A673 (cell line): ENCODE data around the gene CDH4. TPM values are rescaled to one million over a fixed set of nuclear protein-coding genes. Genes with fewer than 3 reads are reported as not detected.

ENCODE experiments used
- BruUV-seq: library from RNA; stranded (reverse); fragments of 400-500 nt; replicated peaks from 2 replicates; lab custom pipeline; 2021; lab: Mats Ljungman, UMichigan
- CTCF ChIA-PET: fragments of 300-600 bp; sonication (Branson Sonifier 250); formaldehyde crosslinking; loops from one replicate; lab custom pipeline; 2022; ENCODE audit warnings: antibody characterized with exemption; lab: Charles Lee
- POLR2A ChIA-PET: fragments of 300-600 bp; sonication (Branson Sonifier 250); formaldehyde crosslinking; loops from one replicate; lab custom pipeline; 2022; ENCODE audit warnings: antibody characterized with exemption; ENCODE audit not compliant: low non-redundant PET; lab: Charles Lee
- DNase-seq: peaks from one replicate; pipeline ENCODE4 v3.0.0-alpha.2; 2015; ENCODE audit warnings: low spot score
- H3K27ac ChIP-seq: fragments of 200-600 bp; sonication (generic); 2 replicates; pipeline ENCODE4 v1.5.1; 2016; ENCODE audit warnings: mixed run types, low read depth, mild to moderate bottlenecking, mixed read lengths, antibody characterized with exemption, low read length; ENCODE audit not compliant: poor library complexity, severe bottlenecking
- H3K27me3 ChIP-seq: fragments of 200-600 bp; sonication (generic); replicated peaks from 2 replicates; pipeline ENCODE4 v1.6.1; 2017; ENCODE audit warnings: mixed run types, low read depth, mild to moderate bottlenecking, mixed read lengths, antibody characterized with exemption, low read length; ENCODE audit not compliant: insufficient read depth, poor library complexity
- H3K36me3 ChIP-seq: fragments of 200-600 bp; sonication (generic); 2 replicates; pipeline ENCODE4 v1.6.1; 2016; ENCODE audit warnings: mixed run types, mild to moderate bottlenecking, mixed read lengths, antibody characterized with exemption, low read length; ENCODE audit not compliant: insufficient read depth, poor library complexity, severe bottlenecking
- H3K4me1 ChIP-seq: fragments of 200-600 bp; sonication (generic); 2 replicates; pipeline ENCODE4 v1.6.1; 2017; ENCODE audit warnings: mixed run types, mild to moderate bottlenecking, mixed read lengths, antibody characterized with exemption, low read length; ENCODE audit not compliant: insufficient read depth, poor library complexity, severe bottlenecking
- H3K4me3 ChIP-seq: fragments of 200-600 bp; sonication (generic); 2 replicates; pipeline ENCODE4 v1.5.1; 2016; ENCODE audit warnings: low read depth, mixed run types, mild to moderate bottlenecking, mixed read lengths, low read length; ENCODE audit not compliant: poor library complexity, severe bottlenecking
- H3K9me3 ChIP-seq: fragments of 200-600 bp; sonication (generic); 2 replicates; pipeline ENCODE4 v1.6.1; 2016; ENCODE audit warnings: mixed run types, low read depth, mild to moderate bottlenecking, mixed read lengths, antibody characterized with exemption, low read length; ENCODE audit not compliant: poor library complexity, severe bottlenecking
- CTCF ChIP-seq: fragments of 300-800, 200-600 bp; sonication (generic); conservative IDR thresholded peaks from 2 replicates; pipeline ENCODE4 v1.5.1; 2017; ENCODE audit warnings: low read depth, mild to moderate bottlenecking, antibody characterized with exemption, low read length, moderate library complexity, mixed read lengths
- EZH2 ChIP-seq: fragments of 200-600 bp; sonication (generic); IDR thresholded peaks from 2 replicates; pipeline ENCODE4 v1.6.1; 2017; ENCODE audit warnings: borderline replicate concordance, low read depth, mild to moderate bottlenecking, mixed read lengths, antibody characterized with exemption, low read length; ENCODE audit not compliant: poor library complexity, severe bottlenecking
- intact Hi-C: fragments of 100-400 bp; cut with micrococcal nuclease; formaldehyde crosslinking; loops from one replicate; pipeline ENCODE4 v1.10.0; 2022; ENCODE audit not compliant: unreplicated experiment
- total RNA-seq: library from RNA; stranded (reverse); gene quantifications from 2 replicates; pipeline ENCODE4 v1.2.3, GENCODE V29; 2021

CDH4 gene
- total RNA-seq, 1 experiment from 2014 or later = 8.3 TPM

- intact Hi-C loops = no loop called here
- H3K27ac ChIP-seq = no peak overlapping the region
- DNase-seq = no peak
- H3K4me1 ChIP-seq = no peaks in the 10 kb centered on the region
- H3K27me3 ChIP-seq = no peaks in the 10 kb centered on the region
- ChIA-PET CTCF (no interaction called here), POLR2A (no interaction called here)
- TF ChIP-seq CTCF = no peak
- TF ChIP-seq EZH2 = no peak
- BruUV-seq = no TSS peak
- H3K9me3 ChIP-seq = no peaks in the 10 kb centered on the region
- H3K4me3 ChIP-seq = no peak overlapping the region
- no peaks in the 10 kb centered on the region for H3K36me3 ChIP-seq
Observed at GRCh38 chr20:61660559-61660958, 408.5 kb downstream of the CDH4 start.

DNA sequence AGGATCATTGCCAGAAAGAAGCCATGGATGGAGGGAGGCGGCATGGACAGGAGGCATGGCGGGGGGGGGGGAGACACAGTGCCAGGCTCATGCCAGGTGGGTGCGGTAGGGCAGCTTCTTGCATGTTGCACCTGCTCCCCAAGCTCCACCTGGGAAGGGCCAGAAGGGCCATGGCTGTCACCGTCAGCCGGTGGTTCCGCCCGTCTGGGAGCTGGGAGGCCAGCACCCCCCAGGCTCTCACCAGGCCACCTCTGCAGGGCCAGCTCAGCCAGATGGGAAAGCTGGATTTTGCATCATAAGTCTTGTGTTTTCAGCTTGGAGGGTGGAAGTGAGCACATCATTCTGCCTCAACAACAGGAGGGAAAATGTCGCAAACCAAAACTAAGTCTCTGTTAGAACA, 409.0 kb downstream of the CDH4 start:
- BruUV-seq = no TSS peak
- Histone ChIP-seq H3K27ac (no peak overlapping the region), H3K4me1 (no peaks in the 10 kb centered on the region), H3K9me3 (no peaks in the 10 kb centered on the region), H3K4me3 (no peak overlapping the region), H3K36me3 (no peaks in the 10 kb centered on the region), H3K27me3 (no peaks in the 10 kb centered on the region)
- TF ChIP-seq EZH2 (no peak), CTCF (no peak)
- ChIA-PET CTCF (no interaction called here), POLR2A (no interaction called here)
- intact Hi-C loops = no loop called here
- no peak for DNase-seq

- TF ChIP-seq EZH2 = no peak
- no peak for TF ChIP-seq CTCF
- Histone ChIP-seq H3K36me3 (no peaks in the 10 kb centered on the region), H3K4me1 (no peaks in the 10 kb centered on the region), H3K27ac (no peak overlapping the region), H3K9me3 (no peaks in the 10 kb centered on the region), H3K27me3 (no peaks in the 10 kb centered on the region), H3K4me3 (no peak overlapping the region)
- BruUV-seq = no TSS peak
- CTCF ChIA-PET = interaction anchor here (0.6 kb wide), 1 partner anchor 161 kb away, joined by 6 read pairs; no protein-coding TSS in a partner anchor
- DNase-seq = no peak
- intact Hi-C loops = no loop called here
- POLR2A ChIA-PET = no interaction called here
Observed at GRCh38 chr20:61661583-61661982, 409.5 kb downstream of the CDH4 start.
